HCT116 (cell line): Measurements from ENCODE around the gene YDJC. TPM values are rescaled to one million over a fixed set of nuclear protein-coding genes. Genes with fewer than 3 reads are reported as not detected.

Experiments
- ATAC-seq: fragments of 200-7000 bp; cut with Tn5 transposase; 2 replicates; pipeline ENCODE4 v1.9.1; 2020; ENCODE audit warnings: mild to moderate bottlenecking, moderate library complexity
- BruUV-seq: library from RNA; stranded (reverse); fragments of 400-500 nt; replicated peaks from 2 replicates; lab custom pipeline; 2021; lab: Mats Ljungman, UMichigan
- CTCF ChIA-PET: fragments of 300-600 bp; sonication (Branson Sonifier 250); formaldehyde crosslinking; loops from one replicate; lab custom pipeline; 2021; ENCODE audit warnings: antibody characterized with exemption; lab: Charles Lee
- POLR2A ChIA-PET: fragments of 300-600, 350-600 bp; sonication (Branson Sonifier 250); formaldehyde crosslinking; loops from one replicate; lab custom pipeline; 2021; ENCODE audit warnings: antibody characterized with exemption; lab: Charles Lee
- RAD21 ChIA-PET, 2 experiments: fragments of 300-600 bp; sonication (Branson Sonifier 250); formaldehyde crosslinking; loops; one replicate each; lab custom pipeline; 2023; ENCODE audit warnings: low total read pairs in 2 of 2; ENCODE audit not compliant: uncharacterized antibody in 2 of 2, unreplicated experiment in 2 of 2, low non-redundant PET in 1 of 2; lab: Charles Lee
- DNase-seq: peaks from one replicate; pipeline ENCODE4 v3.0.0-alpha.2; 2010; ENCODE audit warnings: low read depth, low spot score
- H2AFZ ChIP-seq: fragments of 200-600 bp; shearing (Covaris generic), sonication (generic); 2 replicates; pipeline ENCODE4 v1.6.1; 2017; ENCODE audit warnings: low read depth, mixed run types, mixed read lengths, antibody characterized with exemption, low read length; ENCODE audit not compliant: poor library complexity, severe bottlenecking
- H3K27ac ChIP-seq: 2 replicates; pipeline ENCODE4 v1.5.1; 2012; ENCODE audit warnings: low read depth, low read length
- H3K27me3 ChIP-seq: fragments of 200-600 bp; sonication (generic); 2 replicates; pipeline ENCODE4 v1.6.1; 2016; ENCODE audit warnings: mixed run types, low read length, mixed read lengths; ENCODE audit not compliant: insufficient read depth
- H3K36me3 ChIP-seq, 2 experiments: fragments of 200-500 bp in 1 of 2; fragments of 200-600 bp in 1 of 2; sonication (Bioruptor generic) in 1 of 2; sonication (generic) in 1 of 2; 2 replicates each; pipeline versions ENCODE4 v1.5.1 to v1.6.1; 2014 to 2016; ENCODE audit warnings: low read length in 2 of 2, inconsistent platforms in 1 of 2, mixed read lengths in 1 of 2, mixed run types in 1 of 2; ENCODE audit not compliant: insufficient read depth in 2 of 2, control insufficient read depth in 1 of 2
- H3K4me1 ChIP-seq, 2 experiments: fragments of 200-600 bp in 1 of 2; sonication (generic) in 1 of 2; 2 replicates each; pipeline versions ENCODE4 v1.5.1 to v1.6.1; 2012 to 2017; ENCODE audit warnings: low read length in 2 of 2, inconsistent platforms in 1 of 2, mild to moderate bottlenecking in 1 of 2, mixed read lengths in 1 of 2, mixed run types in 1 of 2, moderate library complexity in 1 of 2; ENCODE audit not compliant: insufficient read depth in 2 of 2, control insufficient read depth in 1 of 2
- H3K4me2 ChIP-seq: fragments of 200-600 bp; sonication (generic); 2 replicates; pipeline ENCODE4 v1.6.1; 2017; ENCODE audit warnings: mixed run types, low read length, mixed read lengths
- H3K4me3 ChIP-seq, 2 experiments: fragments of 200-600 bp in 1 of 2; sonication (generic) in 1 of 2; replicated peaks in 1 of 2; 2 replicates each; pipeline ENCODE4 v1.5.1; 2011 to 2016; ENCODE audit warnings: low read length in 2 of 2, control low read depth in 1 of 2, low read depth in 1 of 2, mild to moderate bottlenecking in 1 of 2, mixed read lengths in 1 of 2, mixed run types in 1 of 2
- H3K79me2 ChIP-seq: fragments of 200-600 bp; sonication (generic); 2 replicates; pipeline ENCODE4 v1.6.1; 2017; ENCODE audit warnings: mild to moderate bottlenecking, mixed run types, low read length, moderate library complexity, mixed read lengths; ENCODE audit not compliant: insufficient read depth
- H3K9ac ChIP-seq: fragments of 200-600 bp; sonication (generic); 2 replicates; pipeline ENCODE4 v1.6.1; 2016; ENCODE audit warnings: low read length, mixed read lengths
- H3K9me2 ChIP-seq: fragments of 200-600 bp; sonication (generic), shearing (Covaris generic); 2 replicates; pipeline ENCODE4 v1.6.1; 2017; ENCODE audit warnings: mixed run types, mild to moderate bottlenecking, moderate library complexity; ENCODE audit not compliant: insufficient read depth
- H3K9me3 ChIP-seq, 2 experiments: fragments of 200-500 bp in 1 of 2; fragments of 200-600 bp in 1 of 2; sonication (Bioruptor generic) in 1 of 2; sonication (generic) in 1 of 2; 2 replicates each; pipeline ENCODE4 v1.6.1; 2014 to 2017; ENCODE audit warnings: low read length in 2 of 2, mixed read lengths in 2 of 2, inconsistent platforms in 1 of 2, low read depth in 1 of 2, mild to moderate bottlenecking in 1 of 2, mixed run types in 1 of 2, moderate library complexity in 1 of 2; ENCODE audit not compliant: control insufficient read depth in 1 of 2, insufficient read depth in 1 of 2
- H4K20me1 ChIP-seq: fragments of 200-600 bp; sonication (generic), shearing (Covaris generic); 2 replicates; pipeline ENCODE4 v1.6.1; 2017; ENCODE audit warnings: mixed run types, mild to moderate bottlenecking, moderate library complexity; ENCODE audit not compliant: insufficient read depth
- ATF3 ChIP-seq: IDR thresholded peaks from 2 replicates; pipeline ENCODE4 v1.6.1; 2012
- CEBPB ChIP-seq: IDR thresholded peaks from 2 replicates; pipeline ENCODE4 v1.6.1; 2012; ENCODE audit warnings: low read depth
- CTCF ChIP-seq, 3 experiments: fragments of 200-600 bp in 1 of 3; sonication (generic) in 1 of 3; IDR thresholded peaks in 2 of 3; conservative IDR thresholded peaks in 1 of 3; 2 replicates each; pipeline ENCODE4 v1.5.1; 2012 to 2017; ENCODE audit warnings: low read depth in 2 of 3, low read length in 2 of 3, antibody characterized with exemption in 1 of 3, borderline replicate concordance in 1 of 3, control low read depth in 1 of 3, mild to moderate bottlenecking in 1 of 3, mixed read lengths in 1 of 3, mixed run types in 1 of 3, moderate library complexity in 1 of 3; ENCODE audit not compliant: insufficient read depth in 1 of 3
- EGR1 ChIP-seq: IDR thresholded peaks from 2 replicates; pipeline ENCODE4 v1.6.1; 2012; ENCODE audit warnings: low read depth
- ELF1 ChIP-seq: IDR thresholded peaks from 2 replicates; pipeline ENCODE4 v1.6.1; 2012; ENCODE audit warnings: low read depth, borderline replicate concordance
- EZH2phosphoT487 ChIP-seq: fragments of 200-600 bp; IDR thresholded peaks from 2 replicates; pipeline ENCODE4 v1.6.1; 2018; ENCODE audit warnings: antibody characterized with exemption, borderline replicate concordance
- FOSL1 ChIP-seq: IDR thresholded peaks from 2 replicates; pipeline ENCODE4 v1.6.1; 2012; ENCODE audit warnings: low read depth
- JUND ChIP-seq: IDR thresholded peaks from 2 replicates; pipeline ENCODE4 v1.6.1; 2012
- POLR2AphosphoS5 ChIP-seq: IDR thresholded peaks from 2 replicates; pipeline ENCODE4 v1.6.1; 2011; ENCODE audit warnings: mild to moderate bottlenecking, low read depth, low read length, moderate library complexity
- RAD21 ChIP-seq: IDR thresholded peaks from 2 replicates; pipeline ENCODE4 v1.6.1; 2012; ENCODE audit warnings: low read depth, mild to moderate bottlenecking
- SIN3A ChIP-seq: IDR thresholded peaks from 2 replicates; pipeline ENCODE4 v1.6.1; 2012; ENCODE audit warnings: low read depth
- YY1 ChIP-seq: IDR thresholded peaks from 2 replicates; pipeline ENCODE4 v1.6.1; 2011; ENCODE audit warnings: low read length, low read depth, moderate library complexity, mild to moderate bottlenecking; ENCODE audit not compliant: insufficient replicate concordance; ENCODE audit errors: extremely low read depth
- ZBTB33 ChIP-seq: IDR thresholded peaks from 2 replicates; pipeline ENCODE4 v1.6.1; 2011; ENCODE audit warnings: mild to moderate bottlenecking, low read length, moderate library complexity; ENCODE audit not compliant: insufficient replicate concordance; ENCODE audit errors: extremely low read depth
- ZFX ChIP-seq: fragments of 450-650 bp; IDR thresholded peaks from 2 replicates; pipeline ENCODE4 v1.6.1; 2017
- ZNF274 ChIP-seq: fragments of 200-500 bp; sonication (Bioruptor generic); IDR thresholded peaks from 2 replicates; pipeline ENCODE4 v1.6.1; 2014; ENCODE audit warnings: mild to moderate bottlenecking, low read depth, low read length, inconsistent platforms
- intact Hi-C: fragments of 100-400 bp; cut with micrococcal nuclease; formaldehyde crosslinking; loops from 2 replicates; pipeline ENCODE4 v1.10.0; 2022
- total RNA-seq: library from RNA; stranded (reverse); gene quantifications from one replicate; pipeline ENCODE4 v1.2.1, GENCODE V29; 2021; ENCODE audit not compliant: unreplicated experiment

The YDJC gene
- total RNA-seq, 1 experiment from 2014 or later = 78.3 TPM

GRCh38 chr22:21636629-21637218, 6.9 kb upstream of the YDJC start:
- H3K9ac ChIP-seq = no peak overlapping the region
- H3K36me3 ChIP-seq = no peaks in the 10 kb centered on the region
- H3K9me2 ChIP-seq = no peaks in the 10 kb centered on the region
- no TSS peak for BruUV-seq
- RAD21 ChIA-PET = no interaction called here
- DNase-seq (no peak), ATAC-seq (no peak)
- no peak overlapping the region for H3K4me2 ChIP-seq
- CTCF ChIA-PET = no interaction called here
- H3K9me3 ChIP-seq = no peaks in the 10 kb centered on the region
- no peak for TF ChIP-seq YY1
- no peak for TF ChIP-seq ZFX
- no peak for TF ChIP-seq ELF1
- TF ChIP-seq EZH2phosphoT487 = no peak
- H2AFZ ChIP-seq = no peak overlapping the region
- peaks cover 7 to 26% of the 10 kb centered on the region in 2 experiments; a peak in 3 of 4 replicates for H3K4me1 ChIP-seq
- no peak overlapping the region for H3K4me3 ChIP-seq
- H4K20me1 ChIP-seq = no peaks in the 10 kb centered on the region
- H3K27ac ChIP-seq = no peak overlapping the region
- intact Hi-C loops = no loop called here
- POLR2A ChIA-PET = no interaction called here
- H3K27me3 ChIP-seq = no peaks in the 10 kb centered on the region
- H3K79me2 ChIP-seq = no peaks in the 10 kb centered on the region

GRCh38 chr22:21635771-21636510, 6.1 kb upstream of the YDJC start:
- no peaks in the 10 kb centered on the region for H3K9me3 ChIP-seq
- no peaks in the 10 kb centered on the region for H3K27me3 ChIP-seq
- no peak overlapping the region for H3K27ac ChIP-seq
- no TSS peak for BruUV-seq
- TF ChIP-seq EGR1 (no peak), ZFX (no peak), EZH2phosphoT487 (no peak), FOSL1 (no peak), JUND (no peak), ZBTB33 (no peak), POLR2AphosphoS5 (no peak), CTCF (IDR thresholded peaks at IDR 0.05 in 2 of 3, conservative IDR thresholded peaks at IDR 0.05 in 1 of 3; ENCODE audit: borderline replicate concordance in 1 of 3, insufficient read depth in 1 of 3, low read depth in 2 of 3, low read length in 2 of 3) (no peak), ATF3 (no peak), ZNF274 (no peak), CEBPB (no peak), ELF1 (no peak), SIN3A (no peak), RAD21 (no peak), YY1 (no peak)
- TF ChIP-seq, all 23 proteins: peak for 0
- no peak for ATAC-seq
- Histone ChIP-seq H3K4me1 (peaks cover 1 to 18% of the 10 kb centered on the region in 2 experiments; a peak in 3 of 4 replicates), H3K36me3 (no peaks in the 10 kb centered on the region), H4K20me1 (no peaks in the 10 kb centered on the region), H3K4me3 (no peak overlapping the region), H3K79me2 (no peaks in the 10 kb centered on the region), H3K9me2 (no peaks in the 10 kb centered on the region), H2AFZ (no peak overlapping the region), H3K9ac (no peak overlapping the region), H3K4me2 (no peak overlapping the region)
- RAD21 ChIA-PET = no interaction called here
- intact Hi-C loops = no loop called here
- POLR2A ChIA-PET = no interaction called here
- no peak for DNase-seq
- CTCF ChIA-PET = interaction anchor here (1.0 kb wide), 1 partner anchor 11 kb away, joined by 4 read pairs; no protein-coding TSS in a partner anchor
